DMS153 treated with DMSO at 0.1 percent for 48 hours (cell line): ENCODE measurements around the gene NELL1.

Experiments
- DNase-seq: peaks from one replicate; lab custom pipeline; 2025; ENCODE audit not compliant: unreplicated experiment; lab: John Stamatoyannopoulos, UW

NELL1 gene

DNA sequence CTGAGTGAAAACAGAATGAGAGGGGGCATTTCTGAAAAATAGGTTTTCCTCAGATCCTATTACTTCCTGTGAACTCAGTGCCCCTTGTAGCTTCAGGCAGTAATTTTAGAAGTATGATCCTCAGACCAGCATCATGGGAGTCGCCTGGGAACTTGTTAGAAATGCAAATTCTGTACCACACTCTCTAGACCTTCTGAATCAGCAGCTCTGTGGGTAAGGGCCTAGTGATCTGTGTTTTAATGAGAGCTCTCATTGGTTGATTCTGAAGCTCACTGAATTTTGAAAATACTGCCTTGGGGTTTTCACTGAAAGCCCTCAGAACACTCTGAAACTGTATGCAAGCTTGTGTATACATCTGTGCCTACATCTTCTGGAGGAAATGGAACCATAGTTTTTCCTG is 876.3 kb downstream of the NELL1 start:
- no peak for DNase-seq

DNA sequence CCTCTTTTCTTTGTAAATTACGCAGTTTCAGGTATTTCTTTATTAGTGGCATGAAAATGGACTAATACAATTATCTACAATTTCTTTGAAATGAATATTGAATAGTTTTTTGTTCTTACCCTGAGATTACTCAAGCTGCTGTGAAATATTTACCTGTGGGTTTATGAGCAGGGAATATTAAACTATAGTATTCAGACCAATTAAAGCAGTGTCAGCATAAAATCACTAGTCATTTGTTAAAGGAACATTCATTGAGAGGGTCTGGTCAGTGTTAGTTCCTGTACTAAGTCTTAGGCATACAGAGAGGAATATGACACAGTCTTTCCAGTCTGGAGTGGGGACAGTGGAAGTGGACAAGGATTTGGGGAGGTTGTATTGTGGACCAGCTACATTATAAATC is 877.3 kb downstream of the NELL1 start:
- DNase-seq: no peak

DNA sequence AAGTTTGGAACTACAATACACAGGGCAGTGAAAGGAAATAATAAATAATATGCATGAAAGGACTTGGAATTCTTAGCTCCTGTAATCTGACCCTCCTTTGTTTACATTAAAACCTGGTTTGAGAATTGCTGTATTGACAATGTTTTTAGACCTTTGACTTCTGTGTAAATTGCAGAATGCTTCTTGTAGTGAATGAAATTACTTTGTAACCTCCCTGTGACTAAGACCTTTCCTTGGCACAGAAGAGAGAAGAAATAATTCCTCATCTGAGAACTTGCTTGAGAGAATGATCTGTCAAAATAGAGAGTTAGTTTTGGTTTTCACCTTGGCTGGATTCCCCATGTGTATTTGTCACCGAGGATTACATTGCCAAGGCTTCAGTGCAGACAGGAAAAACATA is 883.5 kb downstream of the NELL1 start:
- no peak for DNase-seq

DNA sequence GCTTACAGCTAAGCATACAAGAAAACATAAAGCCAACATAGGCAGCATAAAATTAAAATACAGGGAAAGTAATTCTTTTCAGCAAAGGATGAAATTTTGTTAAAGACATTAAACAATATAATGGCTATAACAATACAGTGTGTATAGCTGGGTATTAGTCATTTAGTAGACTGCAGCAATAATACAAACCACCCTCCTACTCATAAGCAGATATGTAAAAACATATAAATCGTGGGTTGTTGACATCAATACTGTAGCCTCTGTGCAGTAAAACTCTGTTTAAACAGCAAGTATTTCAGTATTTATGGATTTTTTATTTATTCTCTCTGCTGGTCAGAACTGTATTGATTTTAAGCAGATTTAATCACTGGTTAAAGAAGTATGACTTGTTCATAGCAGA is 884.4 kb downstream of the NELL1 start:
- no peak for DNase-seq

DNA sequence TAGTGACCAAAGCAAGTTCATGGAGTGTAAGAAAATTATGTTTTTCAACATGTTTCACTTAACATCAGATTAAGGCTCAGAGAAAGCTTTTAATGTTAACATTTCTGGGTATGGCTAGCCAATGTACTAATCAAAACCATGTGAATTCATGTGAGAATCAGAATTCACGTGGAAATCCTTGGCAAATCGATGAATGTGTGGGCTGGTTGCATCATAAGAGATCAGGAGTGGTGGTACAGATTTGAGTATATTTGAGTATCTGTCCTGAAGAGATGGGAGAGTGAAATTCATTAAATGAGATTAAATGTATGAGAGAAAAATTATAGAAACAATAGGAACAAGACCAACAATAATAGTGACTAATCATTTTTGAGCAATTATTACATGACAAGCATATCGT is 884.9 kb downstream of the NELL1 start:
- DNase-seq: no peak

DNA sequence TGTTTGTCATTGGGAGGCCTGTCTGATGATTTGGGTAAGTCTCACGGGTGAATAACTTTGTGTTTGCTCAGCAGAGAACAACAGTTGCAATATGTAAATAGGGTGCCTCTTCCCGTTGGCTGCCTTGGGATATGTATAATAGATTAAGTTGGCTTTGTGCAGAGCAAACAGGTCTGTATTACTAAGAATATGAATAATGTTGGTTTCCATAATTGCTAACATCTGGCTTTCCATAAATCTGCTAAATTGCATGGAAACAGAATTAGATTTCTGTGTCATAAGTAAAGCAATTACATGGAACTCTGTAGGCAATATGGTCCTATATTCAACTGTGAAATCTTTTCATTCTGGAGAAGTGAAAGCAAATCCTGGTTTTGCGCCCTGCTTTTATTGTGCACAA is 887.5 kb downstream of the NELL1 start:
- no peak for DNase-seq

DNA sequence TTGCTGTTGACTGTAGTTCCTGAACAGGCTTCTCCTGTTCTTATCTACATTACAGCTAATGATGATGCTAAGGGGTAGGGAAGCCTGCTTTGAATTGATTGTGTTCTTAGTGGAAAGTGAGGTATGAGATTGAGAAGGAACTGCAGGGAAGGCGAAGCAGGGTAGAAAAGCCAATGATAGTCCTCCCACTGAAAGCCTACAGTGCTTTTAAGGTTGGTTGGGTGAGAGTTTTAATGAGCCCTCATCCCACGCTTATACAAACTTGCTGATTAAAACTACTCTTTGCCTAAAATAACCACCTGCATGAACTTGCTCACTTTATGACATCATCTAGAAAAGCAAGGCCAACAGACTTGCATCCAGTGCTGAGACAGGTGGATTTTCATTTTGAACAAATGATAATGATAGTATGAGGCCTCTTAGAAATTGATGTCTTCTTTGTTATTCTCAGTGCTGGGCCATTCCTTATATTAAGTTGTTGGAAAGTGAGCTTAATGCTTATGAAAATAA is 891.1 kb downstream of the NELL1 start:
- no peak for DNase-seq

DNA sequence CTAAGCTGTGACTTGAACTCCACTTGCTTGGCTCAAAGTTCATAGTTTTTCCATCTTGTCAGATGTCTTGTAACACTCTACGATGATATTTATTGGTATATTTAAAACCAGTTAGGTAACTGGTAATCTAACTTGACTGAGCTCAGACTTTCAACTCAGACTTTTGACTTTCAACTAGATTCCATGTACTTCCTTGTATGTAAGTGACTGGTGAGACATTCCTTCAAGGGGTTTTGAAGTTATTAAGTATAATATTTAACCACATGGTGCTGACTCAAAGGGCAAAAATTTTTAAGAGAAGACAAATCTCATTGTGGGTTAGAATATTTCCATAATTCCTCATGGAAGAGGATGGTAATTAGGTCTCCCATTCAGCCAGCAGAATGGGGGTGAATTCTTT is 892.2 kb downstream of the NELL1 start:
- DNase-seq: no peak

DNA sequence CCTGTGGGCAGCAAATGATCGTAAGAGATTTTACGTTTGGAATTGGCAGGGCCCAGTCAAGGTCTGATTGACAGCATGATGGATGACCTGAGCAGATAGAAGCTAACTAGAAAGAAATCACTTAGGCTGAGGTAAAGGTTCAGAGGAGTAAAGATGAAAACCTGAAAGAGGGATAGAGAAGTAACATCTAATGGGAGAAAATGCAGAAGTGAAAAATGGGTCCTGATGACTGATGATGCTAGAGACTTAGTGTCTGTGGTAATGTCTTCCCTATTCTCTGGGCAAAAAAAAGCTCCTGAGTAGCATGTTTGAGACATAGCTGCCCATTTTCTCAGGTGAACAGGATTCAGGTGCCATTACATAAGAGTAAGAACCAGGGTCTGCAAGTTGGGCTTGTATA is 894.7 kb downstream of the NELL1 start:
- DNase-seq: no peak

DNA sequence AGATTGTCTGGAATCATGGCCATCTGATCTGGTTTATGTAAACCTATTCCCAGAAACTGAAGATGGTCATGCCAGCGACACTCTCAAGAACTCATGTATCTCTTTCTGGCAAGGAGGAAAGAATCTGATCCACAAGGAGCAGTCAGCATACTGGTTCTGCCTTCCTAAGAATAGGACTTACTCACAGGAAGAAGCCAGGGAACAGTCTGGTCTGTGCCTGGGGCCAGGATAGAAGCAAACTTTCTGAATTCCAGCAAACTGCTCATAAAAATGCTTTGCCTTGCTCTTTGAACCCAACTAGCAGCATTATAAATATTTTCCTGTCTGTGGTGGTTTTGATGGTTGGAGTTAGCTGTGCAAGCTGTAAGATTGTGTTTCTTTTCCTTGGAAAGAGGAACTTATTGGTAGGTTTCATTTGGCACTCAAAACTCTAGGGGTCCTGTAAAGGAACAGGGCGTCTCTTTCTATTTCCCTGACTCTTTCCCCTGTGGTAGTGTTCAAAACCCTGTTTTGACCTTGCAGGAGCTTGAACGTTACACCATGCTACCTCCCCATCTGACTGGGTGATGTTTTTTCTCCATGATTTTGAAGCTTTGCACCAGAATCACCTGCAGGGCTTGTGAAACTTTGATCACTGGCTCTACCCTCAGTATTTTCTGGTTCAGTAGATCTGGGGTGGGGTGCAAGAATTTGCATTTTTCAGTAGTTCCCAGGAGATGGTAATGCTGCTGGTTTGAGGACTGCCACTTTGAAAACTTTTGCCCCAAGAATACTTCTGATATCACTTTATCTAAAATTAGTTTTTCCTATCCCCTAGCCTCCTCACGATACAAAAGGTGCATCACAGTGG is 895.7 kb downstream of the NELL1 start:
- no peak for DNase-seq

DNA sequence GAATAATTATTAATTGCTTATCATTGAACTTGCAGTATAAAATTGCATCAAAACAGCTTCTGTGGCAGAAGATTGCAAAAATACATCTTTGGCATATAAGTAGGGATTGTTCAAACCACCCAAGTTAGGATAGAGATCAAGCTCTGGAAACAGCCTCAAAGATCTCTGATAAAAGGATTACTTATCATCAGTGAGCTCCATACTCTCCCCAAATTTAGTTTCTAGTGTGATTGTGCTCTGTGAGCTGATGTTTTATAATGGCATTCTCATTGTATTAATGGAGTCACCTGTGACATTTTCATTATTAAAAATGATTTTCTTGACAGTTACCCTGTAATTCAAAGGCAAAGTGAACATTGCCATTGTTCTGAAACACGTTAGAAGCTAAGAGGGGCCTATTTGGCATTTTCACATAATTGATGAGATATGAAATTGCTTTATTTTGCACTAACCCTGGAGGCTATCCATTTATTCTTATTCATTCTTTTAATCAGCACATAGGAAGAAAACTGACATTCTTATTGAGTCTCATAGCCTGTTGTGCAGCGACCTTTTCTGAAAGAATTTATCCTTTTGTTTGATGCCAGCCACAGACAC is 897.2 kb downstream of the NELL1 start:
- DNase-seq: no peak

DNA sequence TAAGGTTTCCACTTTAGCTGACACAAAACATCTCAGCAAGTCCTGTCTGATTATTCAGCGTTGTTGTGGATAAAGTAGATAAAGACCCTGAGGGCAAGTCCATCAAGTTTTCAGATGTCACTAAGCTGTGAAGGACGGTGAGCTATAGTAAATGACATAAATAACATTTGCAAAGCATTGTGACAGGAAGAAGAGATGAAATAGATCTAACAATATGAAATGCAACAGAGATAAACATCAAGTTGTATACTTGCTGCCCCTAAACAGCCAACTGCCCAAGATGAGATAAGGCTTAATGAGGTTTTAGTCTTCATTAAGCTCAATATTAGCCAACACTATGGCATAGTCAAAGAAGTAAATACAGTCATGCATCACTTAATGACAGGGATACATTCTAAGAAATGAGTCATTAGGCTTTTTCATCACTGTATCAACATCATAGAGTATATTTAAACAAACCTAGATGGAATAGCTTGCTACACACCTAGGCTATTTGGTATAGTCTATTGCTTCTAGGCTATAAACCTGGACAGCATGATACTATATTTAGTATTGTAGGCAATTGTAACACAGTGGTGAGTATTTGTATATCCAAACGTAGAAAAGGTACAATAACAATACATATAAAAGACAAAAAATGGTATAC is 898.4 kb downstream of the NELL1 start:
- peak; percentile 86 for DNase-seq

DNA sequence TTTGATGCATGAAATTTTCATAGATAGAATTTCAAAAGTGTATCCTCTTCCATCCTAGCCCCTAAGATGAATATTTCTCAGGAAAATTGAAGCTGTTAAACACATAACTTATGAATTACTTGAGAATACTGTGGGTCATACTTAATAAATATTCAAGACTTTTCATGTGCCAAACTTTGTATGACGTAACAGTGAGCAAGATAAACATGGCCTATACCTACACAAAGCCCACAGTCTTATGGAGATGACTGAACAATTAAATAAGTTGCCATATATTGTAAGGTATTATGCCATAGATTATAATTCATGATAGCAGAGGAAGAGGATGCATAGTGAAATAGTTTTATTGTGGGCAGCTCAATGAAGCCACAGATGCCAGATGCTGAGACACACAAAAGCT is 902.8 kb downstream of the NELL1 start:
- DNase-seq: no peak

DNA sequence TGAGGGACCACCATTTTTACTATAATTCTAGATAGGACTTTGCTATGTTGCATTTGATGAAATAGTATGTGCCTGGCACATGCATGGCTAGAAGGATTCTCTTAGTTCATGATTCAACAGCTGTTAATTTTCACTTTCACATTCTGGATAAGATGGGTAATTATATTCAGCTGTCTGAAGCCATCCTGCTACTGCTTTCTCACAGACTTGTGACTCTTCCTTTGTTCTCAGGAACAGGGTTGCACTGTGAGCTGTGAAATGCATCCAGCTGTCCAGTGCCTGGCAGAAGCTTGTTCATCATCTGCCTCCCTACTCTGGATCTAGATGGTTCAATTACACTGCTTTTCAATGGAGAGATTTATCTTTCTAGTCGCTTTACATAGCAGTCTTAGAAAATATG is 913.4 kb downstream of the NELL1 start:
- no peak for DNase-seq

DNA sequence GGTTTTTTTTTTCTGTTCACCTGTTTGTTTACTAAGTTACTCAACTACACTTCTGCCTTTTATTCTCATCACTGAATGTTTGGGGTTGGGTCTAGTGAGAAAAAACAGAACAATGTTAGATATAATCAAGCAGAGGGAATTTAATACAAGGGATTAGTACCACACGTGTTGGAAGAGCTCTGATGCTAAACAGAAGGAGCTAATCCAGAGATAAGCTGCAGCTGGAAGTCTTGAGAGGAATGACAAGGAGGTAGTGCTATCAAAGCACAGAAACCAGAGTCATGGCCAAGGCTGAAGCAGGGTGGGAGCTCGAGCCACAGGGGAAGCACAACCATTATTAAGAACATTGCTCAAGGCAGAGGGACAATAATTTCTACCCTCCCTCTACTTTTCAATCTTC is 919.4 kb downstream of the NELL1 start:
- DNase-seq: no peak

DNA sequence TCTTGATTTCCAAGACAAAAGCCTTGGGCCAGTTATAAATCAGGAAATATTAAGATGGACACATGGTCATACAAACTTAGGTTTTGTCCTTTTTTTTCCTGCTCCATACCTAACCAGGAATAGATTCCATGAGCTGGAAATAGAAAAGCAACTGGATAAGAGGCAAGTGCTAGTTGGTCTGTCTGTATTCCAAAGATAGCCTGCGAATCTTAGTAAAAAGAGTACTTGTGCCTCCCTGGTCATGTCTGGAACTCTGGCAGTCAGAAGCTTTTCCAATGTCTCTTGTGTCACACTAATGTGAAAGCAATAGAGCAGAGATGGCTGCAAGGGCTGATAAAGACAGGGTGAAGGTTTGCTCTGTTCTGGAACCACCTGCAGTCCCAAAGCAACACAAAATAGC is 933.3 kb downstream of the NELL1 start:
- DNase-seq: no peak

DNA sequence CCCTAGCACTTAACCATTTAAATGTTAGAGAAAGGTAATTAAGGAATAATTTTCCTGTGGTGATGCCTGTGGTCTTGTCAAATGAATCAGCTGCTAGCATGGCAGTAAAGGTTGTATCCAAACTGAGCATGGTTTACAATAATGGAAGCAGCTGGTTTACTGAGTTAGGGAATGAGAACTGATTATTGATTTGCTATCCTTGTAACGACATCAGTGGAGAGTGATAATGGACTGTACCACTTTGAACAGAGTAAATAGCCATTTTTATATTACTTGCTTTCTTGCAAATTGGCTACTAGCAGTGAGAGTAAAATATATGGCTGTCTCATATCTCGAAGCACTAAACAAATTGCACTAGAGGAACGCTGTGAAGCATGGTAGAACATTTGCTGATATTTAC is 934.5 kb downstream of the NELL1 start:
- DNase-seq: no peak

DNA sequence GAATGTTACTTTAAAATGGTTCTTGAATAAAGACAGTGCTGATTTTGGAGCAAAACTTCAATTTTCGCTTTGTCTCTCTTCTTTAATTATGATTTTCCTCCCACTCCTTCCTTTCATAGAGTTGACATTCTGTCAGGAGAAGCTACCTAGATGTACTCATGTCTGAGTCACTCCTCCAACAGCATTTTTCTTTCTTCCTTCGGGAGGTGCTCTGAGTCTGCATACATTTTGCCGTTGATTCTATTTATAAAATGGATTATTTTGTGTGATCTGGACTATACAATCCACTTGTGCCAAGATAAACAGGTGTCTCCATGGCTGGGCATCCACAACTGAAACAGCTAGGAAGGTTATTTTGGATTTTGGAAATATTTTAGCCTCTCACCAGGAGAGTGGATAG is 935.2 kb downstream of the NELL1 start:
- no peak for DNase-seq

DNA sequence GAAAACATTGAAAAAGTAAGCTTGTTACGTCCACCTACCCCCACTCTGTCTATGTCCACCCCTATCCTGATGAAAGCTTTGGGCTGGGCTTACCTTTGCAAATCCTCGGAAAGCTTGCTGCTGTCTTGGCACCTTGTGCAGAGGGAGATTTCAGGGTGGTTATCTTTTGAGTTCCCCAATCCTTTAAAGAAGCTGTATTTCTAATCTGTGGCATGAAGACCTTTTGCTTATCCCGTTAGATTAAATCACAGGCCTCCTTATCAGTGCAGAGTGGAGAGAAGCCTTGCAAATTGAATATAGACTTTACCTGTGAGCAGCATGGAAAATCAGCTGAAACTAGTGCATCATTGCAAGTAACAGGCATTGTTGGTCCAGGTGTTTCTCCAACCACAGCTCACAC is 942.9 kb downstream of the NELL1 start:
- no peak for DNase-seq

DNA sequence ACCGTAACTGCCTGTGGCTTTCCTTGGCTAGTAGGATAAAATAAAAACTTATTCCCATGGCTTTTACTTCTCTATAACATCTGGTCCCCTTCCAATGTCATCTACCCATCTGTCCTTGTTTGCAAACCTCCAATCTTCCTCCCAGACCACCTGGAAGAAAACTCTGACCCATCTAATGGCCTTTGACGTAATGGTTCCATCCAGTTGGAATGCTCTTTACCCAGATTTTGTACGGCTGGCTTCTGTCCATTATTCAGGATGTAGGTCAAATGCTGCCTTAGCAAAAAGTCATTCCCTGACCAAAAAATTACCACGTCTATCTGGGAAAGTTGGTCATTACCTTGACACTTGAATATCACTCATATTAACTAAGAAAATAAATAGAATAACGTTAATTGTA is 945.6 kb downstream of the NELL1 start:
- no peak for DNase-seq

DNA sequence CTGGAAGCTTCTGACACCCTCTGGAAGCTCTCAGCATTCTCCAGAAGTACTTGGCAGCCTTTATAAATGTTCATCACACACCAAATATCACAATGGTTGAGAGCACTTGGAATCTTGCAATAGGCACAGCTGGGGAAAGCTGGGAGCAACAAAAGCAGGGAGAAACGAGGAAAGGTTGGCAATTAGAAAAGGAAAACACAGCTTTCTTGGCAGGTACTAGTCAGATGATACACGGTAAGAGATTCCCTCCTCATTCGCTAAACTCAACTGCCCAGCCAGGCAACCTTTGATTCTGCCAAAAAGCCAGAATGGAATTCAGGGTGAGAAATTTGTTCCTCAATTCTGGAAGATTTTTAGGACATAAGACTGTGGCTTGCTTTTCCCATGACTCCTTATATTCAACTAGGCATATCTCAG is 946.6 kb downstream of the NELL1 start:
- DNase-seq: no peak

DNA sequence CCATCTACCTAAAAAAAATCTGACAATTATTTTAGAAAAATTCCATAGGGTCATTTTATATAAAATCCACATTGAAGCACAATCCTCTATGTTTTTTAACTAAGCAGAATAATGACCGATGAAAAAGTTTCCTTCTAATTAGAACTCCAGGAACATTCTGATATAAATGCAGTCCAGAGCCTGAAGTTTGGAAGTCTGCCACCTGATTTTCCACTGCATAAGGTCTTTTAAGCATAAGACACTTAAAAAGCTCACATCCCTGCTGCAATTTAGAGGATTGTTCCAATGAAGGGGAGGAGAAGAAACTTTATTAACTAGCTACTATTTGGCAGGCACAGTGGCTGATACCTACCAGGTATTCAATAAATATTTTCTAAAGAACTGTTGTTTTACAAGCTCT is 953.2 kb downstream of the NELL1 start:
- DNase-seq: no peak
